GM19324 (cell line): Measurements from ENCODE around the gene TRPC4AP.

Source experiments
- ATAC-seq: cut with Tn5 transposase; IDR thresholded peaks from one replicate; pipeline ENCODE4 v1.9.1; 2021; ENCODE audit warnings: mild to moderate bottlenecking, moderate library complexity; ENCODE audit not compliant: unreplicated experiment, low FRiP score

Gene TRPC4AP

GRCh38 chr20:34977365-34978091 lies 115.1 kb downstream of the TRPC4AP start:
- ATAC-seq = no peak

GRCh38 chr20:34976286-34976685 lies 116.3 kb downstream of the TRPC4AP start:
- no peak for ATAC-seq

- no peak for ATAC-seq
These were observed 118.4 kb downstream of the TRPC4AP start for GRCh38 chr20:34974246-34974645.

GRCh38 chr20:34971561-34972235 lies 120.9 kb downstream of the TRPC4AP start:
- ATAC-seq = no peak

- ATAC-seq = no peak
These were observed 121.6 kb downstream of the TRPC4AP start for GRCh38 chr20:34970846-34971560.

GRCh38 chr20:34970193-34970840 lies 122.3 kb downstream of the TRPC4AP start:
- ATAC-seq = no peak

- ATAC-seq = no peak
These were observed 124.4 kb downstream of the TRPC4AP start for GRCh38 chr20:34968042-34968775.

GRCh38 chr20:34967421-34967820 lies 125.2 kb downstream of the TRPC4AP start:
- no peak for ATAC-seq

- no peak for ATAC-seq
These were observed 127.6 kb downstream of the TRPC4AP start for GRCh38 chr20:34965051-34965450.

GRCh38 chr20:34964486-34964885 lies 128.1 kb downstream of the TRPC4AP start:
- no peak for ATAC-seq

- ATAC-seq = no peak
These were observed 135.7 kb downstream of the TRPC4AP start for GRCh38 chr20:34956751-34957472.

GRCh38 chr20:34956041-34956458 lies 136.6 kb downstream of the TRPC4AP start:
- no peak for ATAC-seq

GRCh38 chr20:34955231-34956040 lies 137.2 kb downstream of the TRPC4AP start, which contains the start of the genes GSS and MYH7B:
GSS (minus strand) TSS chr20:34955806; CDS start chr20:34951852, 3,954 bp downstream.
MYH7B (plus strand) TSS chr20:34955868; CDS start chr20:34978006, 22,138 bp downstream.
- ATAC-seq = peak; percentile 86

- ATAC-seq = no peak
These were observed 137.7 kb downstream of the TRPC4AP start for GRCh38 chr20:34954904-34955230.

- ATAC-seq = no peak
These were observed 138.6 kb downstream of the TRPC4AP start for GRCh38 chr20:34953960-34954359.

- no peak for ATAC-seq
These were observed 139.9 kb downstream of the TRPC4AP start for GRCh38 chr20:34952671-34953070.
